ENCODE data around the gene STYX.

DNA sequence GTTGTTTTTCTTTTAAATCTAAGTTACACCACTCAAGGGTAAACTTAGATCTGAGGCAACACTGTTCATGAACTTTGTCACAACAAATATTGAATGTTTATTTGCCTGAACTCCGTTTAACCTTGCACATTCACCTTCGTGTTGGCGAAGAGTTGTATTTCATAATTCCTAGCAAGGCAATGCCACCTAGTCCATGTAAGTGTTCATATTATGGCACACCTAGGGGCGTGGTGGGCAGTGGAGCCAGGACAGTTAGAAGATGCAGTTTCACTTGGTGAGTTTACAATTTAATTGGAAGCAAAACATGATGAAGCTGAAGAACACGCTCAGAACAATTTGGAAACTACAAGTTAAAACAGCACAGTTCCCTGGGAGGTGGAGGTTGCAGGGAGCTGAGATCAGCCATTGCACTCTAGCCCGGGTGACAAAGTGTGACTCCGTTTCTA, 91.9 kb downstream of the STYX start:
- TF ChIP-seq EP300 (IDR thresholded peaks at IDR 0.05; ENCODE audit: borderline replicate concordance in 1 of 2, low read depth in 1 of 2, low read length in 1 of 2) (no peak), TAF1 (IDR thresholded peaks at IDR 0.05; ENCODE audit: borderline replicate concordance, low read depth, low read length) (no peak), POLR2AphosphoS5 (IDR thresholded peaks at IDR 0.05; ENCODE audit: low read depth, low read length) (no peak)

Measured in SK-N-SH (cell line).